ENCODE data around the gene PAX2. TPM values are rescaled to one million over a fixed set of nuclear protein-coding genes. Genes with fewer than 3 reads are reported as not detected.

PAX2 gene
- total and polyA plus RNA-seq, 2 of the 8 experiments (the other 6 are each of a cell fraction or from before 2014, with no cell fraction given), result 0.02 TPM; not detected in 1

GRCh38 chr10:100805543-100806355, 60.4 kb downstream of the PAX2 start:
- ChIA-PET POLR2A (ENCODE audit: partially characterized antibody) (interaction anchor here (1.2 to 1.7 kb wide), 2 partner anchors 11 to 13 kb away, joined by 4 read pairs; no protein-coding TSS in a partner anchor), CTCF (ENCODE audit: partially characterized antibody) (interaction anchor here (0.8 to 12.0 kb wide), 15 partner anchors 8 to 243 kb away, joined by 3 to 98 read pairs (median 3); no protein-coding TSS in a partner anchor)
- FAIRE-seq (no peak), DNase-seq (ENCODE audit: low read depth in 1 of 2, low spot score in 2 of 2) (no peak)
- Histone ChIP-seq H3K4me2 (ENCODE audit: insufficient read depth in 1 of 2, low read depth in 2 of 2, low read length in 2 of 2) (no peak overlapping the region), H4K91ac (replicated peaks; ENCODE audit: insufficient read length, low read length) (no peak overlapping the region), H3K36me3 (ENCODE audit: control insufficient read depth in 2 of 4, insufficient read depth in 4 of 4, low read length in 3 of 4) (no peaks in the 10 kb centered on the region), H3K56ac (replicated peaks; ENCODE audit: insufficient read length, low read depth, low read length) (no peak overlapping the region), H3K4me1 (replicated peaks in 1 of 4; ENCODE audit: control insufficient read depth in 3 of 4, insufficient read depth in 4 of 4, low read length in 3 of 4) (peaks cover 3 to 7% (median 5%) of the 10 kb centered on the region in 4 experiments; a peak in 6 of 7 replicates), H2BK5ac (ENCODE audit: low read depth, low read length) (no peak overlapping the region), H3K18ac (ENCODE audit: extremely low read depth, low read length) (no peak overlapping the region), H4K5ac (ENCODE audit: insufficient read length, low read depth, low read length) (no peak overlapping the region), H3K4ac (replicated peaks; ENCODE audit: insufficient read length, low read depth, low read length) (no peak overlapping the region), H3K4me3 (ENCODE audit: extremely low read depth in 1 of 4, insufficient read depth in 2 of 4, low read depth in 3 of 4, low read length in 4 of 4) (no peak overlapping the region), H2AK5ac (ENCODE audit: low read depth, low read length) (no peak overlapping the region), H3K27me3 (replicated peaks in 1 of 4; ENCODE audit: control insufficient read depth in 3 of 4, extremely low read depth in 1 of 4, insufficient read depth in 3 of 4, low read length in 3 of 4) (peaks cover 0 to 17% (median 6%) of the 10 kb centered on the region in 4 experiments; a peak in 5 of 7 replicates), H3K14ac (ENCODE audit: insufficient read length) (no peak overlapping the region), H3K79me1 (ENCODE audit: low read depth, low read length) (no peaks in the 10 kb centered on the region), H3K79me2 (ENCODE audit: control insufficient read depth in 1 of 2, insufficient read depth in 2 of 2, low read length in 2 of 2) (no peaks in the 10 kb centered on the region), H4K20me1 (replicated peaks in 1 of 2; ENCODE audit: control insufficient read depth in 1 of 2, insufficient read depth in 2 of 2, low read length in 2 of 2) (no peaks in the 10 kb centered on the region), H3K9me3 (ENCODE audit: insufficient read depth in 2 of 2, low read depth in 1 of 2, low read length in 1 of 2) (no peaks in the 10 kb centered on the region), H2BK20ac (ENCODE audit: low read length) (no peak overlapping the region), H2BK15ac (ENCODE audit: low read length) (no peak overlapping the region; the same call in 1 of the 2 replicates), H3K27ac (ENCODE audit: low read depth, low read length) (no peak overlapping the region), H4K8ac (ENCODE audit: extremely low read depth, insufficient read depth, low read length) (peak overlapping the region; percentile 17; the same call in 1 of the 2 replicates), H2AFZ (ENCODE audit: low read length) (no peak overlapping the region; the same call in 1 of the 2 replicates), H2BK120ac (replicated peaks; ENCODE audit: low read depth, low read length) (no peak overlapping the region), H3K23ac (ENCODE audit: insufficient read length) (no peak overlapping the region), H3K23me2 (ENCODE audit: low read depth, low read length) (no peaks in the 10 kb centered on the region; the same call in 1 of the 2 replicates), H2BK12ac (ENCODE audit: low read depth, low read length) (no peak overlapping the region), H3K9ac (replicated peaks in 1 of 4; ENCODE audit: extremely low read depth in 1 of 4, low read depth in 3 of 4, low read length in 3 of 4) (no peak overlapping the region)
- TF ChIP-seq HDAC6 (IDR thresholded peaks at IDR 0.05; ENCODE audit: low read depth, low read length), result no peak
- TF ChIP-seq GABPA (IDR thresholded peaks at IDR 0.05; ENCODE audit: borderline replicate concordance, insufficient read depth, low read length), result no peak
- TF ChIP-seq NANOG (IDR thresholded peaks at IDR 0.05; ENCODE audit: insufficient read depth, low read depth, low read length, poor library complexity, severe bottlenecking), result no peak
- no peak for TF ChIP-seq SP4 (IDR thresholded peaks at IDR 0.05; ENCODE audit: low read length)
- TF ChIP-seq, protein P1, sequence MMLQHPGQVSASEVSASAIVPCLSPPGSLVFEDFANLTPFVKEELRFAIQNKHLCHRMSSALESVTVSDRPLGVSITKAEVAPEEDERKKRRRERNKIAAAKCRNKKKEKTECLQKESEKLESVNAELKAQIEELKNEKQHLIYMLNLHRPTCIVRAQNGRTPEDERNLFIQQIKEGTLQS (IDR thresholded peaks at IDR 0.05; ENCODE audit: insufficient read depth, low read depth, low read length), result no peak
- TF ChIP-seq POU5F1 (IDR thresholded peaks at IDR 0.05; ENCODE audit: low read depth, low read length), result no peak
- TF ChIP-seq KDM4A (IDR thresholded peaks at IDR 0.05; ENCODE audit: low read depth, low read length, severe bottlenecking), result no peak
- 82% methylated on average over 13 of the region's 14 CpGs; no CpG with 5 or more reads in 1 of the 2 experiments for WGBS, 2 experiments (ENCODE audit: extremely low coverage in 1 of 2, insufficient coverage in 1 of 2, insufficient read length in 1 of 2, insufficient replicate concordance in 2 of 2, low coverage in 1 of 2, low lambda C conversion rate in 2 of 2, missing lambda C conversion rate in 1 of 2)

All from H1 (cell line).